Neural cell (in vitro differentiated cells): ENCODE data around the gene SAMD9. TPM values are rescaled to one million over a fixed set of nuclear protein-coding genes. Genes with fewer than 3 reads are reported as not detected.
A peak's percentile ranks its signal among the peaks of the same experiment; 100 is the strongest.
"Not testable (repeated sequence)": the region's sequence is repeated elsewhere in the genome, so short reads cannot be mapped to it uniquely, and the experiment has no call there.

ENCODE experiments used
- H2AFZ ChIP-seq: fragments of 200-600, 300-800 bp; sonication (generic), shearing (Covaris generic); 2 replicates; pipeline ENCODE4 v1.6.0; 2014; ENCODE audit warnings: low read depth, mild to moderate bottlenecking, antibody characterized with exemption, low read length, moderate library complexity
- H3F3A ChIP-seq: fragments of 200-600 bp; shearing (Covaris generic); 2 replicates; pipeline ENCODE4 v1.6.1; 2016; ENCODE audit warnings: mild to moderate bottlenecking, moderate library complexity, mixed read lengths, antibody characterized with exemption, low read length; ENCODE audit not compliant: insufficient read depth, poor library complexity, severe bottlenecking
- H3K27ac ChIP-seq: fragments of 200-600, 300-800 bp; sonication (generic), shearing (Covaris generic); 2 replicates; pipeline ENCODE4 v1.5.1; 2014; ENCODE audit warnings: mild to moderate bottlenecking, low read length, moderate library complexity
- H3K27me3 ChIP-seq: fragments of 300-800, 200-600 bp; sonication (generic), shearing (Covaris generic); 2 replicates; pipeline ENCODE4 v1.6.0; 2014; ENCODE audit warnings: mild to moderate bottlenecking, low read depth, low read length, moderate library complexity; ENCODE audit not compliant: insufficient read depth
- H3K36me3 ChIP-seq: fragments of 300-800, 200-600 bp; sonication (generic), shearing (Covaris generic); 2 replicates; pipeline ENCODE4 v1.5.1; 2014; ENCODE audit warnings: mild to moderate bottlenecking, antibody characterized with exemption, low read length, moderate library complexity; ENCODE audit not compliant: insufficient read depth
- H3K4me2 ChIP-seq: fragments of 300-800, 200-600 bp; sonication (generic), shearing (Covaris generic); 2 replicates; pipeline ENCODE4 v1.6.0; 2014; ENCODE audit warnings: mild to moderate bottlenecking, low read length
- H3K4me3 ChIP-seq: fragments of 300-800, 200-600 bp; sonication (generic), shearing (Covaris generic); 2 replicates; pipeline ENCODE4 v1.5.1; 2014; ENCODE audit warnings: mild to moderate bottlenecking, low read length, moderate library complexity
- H3K79me2 ChIP-seq: fragments of 200-600 bp; shearing (Covaris generic); replicated peaks from 2 replicates; pipeline ENCODE4 v1.6.0; 2014; ENCODE audit warnings: mild to moderate bottlenecking, low read length, moderate library complexity; ENCODE audit not compliant: insufficient read depth
- H3K9ac ChIP-seq: fragments of 300-800, 200-600 bp; sonication (generic), shearing (Covaris generic); 2 replicates; pipeline ENCODE4 v1.6.1; 2016; ENCODE audit warnings: mild to moderate bottlenecking, low read length, mixed read lengths
- H3K9me2 ChIP-seq: fragments of 200-600 bp; shearing (Covaris generic); 2 replicates; pipeline ENCODE4 v1.6.1; 2016; ENCODE audit warnings: mild to moderate bottlenecking, low read length, mixed read lengths; ENCODE audit not compliant: insufficient read depth
- H3K9me3 ChIP-seq: fragments of 200-600, 300-800 bp; sonication (generic), shearing (Covaris generic); 2 replicates; pipeline ENCODE4 v1.6.1; 2016; ENCODE audit warnings: mild to moderate bottlenecking, mixed run types, low read length, moderate library complexity, mixed read lengths
- H4K20me1 ChIP-seq: fragments of 200-600 bp; shearing (Covaris generic); 2 replicates; pipeline ENCODE4 v1.6.1; 2016; ENCODE audit warnings: mild to moderate bottlenecking, mixed run types; ENCODE audit not compliant: insufficient read depth
- CTCF ChIP-seq: fragments of 450-650 bp; IDR thresholded peaks from 2 replicates; pipeline ENCODE4 v1.5.1; 2014; ENCODE audit warnings: antibody characterized with exemption, mild to moderate bottlenecking, moderate library complexity; ENCODE audit not compliant: poor library complexity, severe bottlenecking
- EP300 ChIP-seq: fragments of 450-650 bp; conservative IDR thresholded peaks from 2 replicates; pipeline ENCODE4 v1.6.1; 2014; ENCODE audit warnings: antibody characterized with exemption, mild to moderate bottlenecking, moderate library complexity; ENCODE audit not compliant: poor library complexity, severe bottlenecking
- EZH2 ChIP-seq: fragments of 200-600, 300-800 bp; shearing (Covaris generic), sonication (generic); IDR thresholded peaks from 2 replicates; pipeline ENCODE4 v1.6.1; 2014; ENCODE audit warnings: antibody characterized with exemption, low read length, borderline replicate concordance, mild to moderate bottlenecking; ENCODE audit not compliant: insufficient read depth, poor library complexity, severe bottlenecking
- MXI1 ChIP-seq: fragments of 450-650 bp; conservative IDR thresholded peaks from 2 replicates; pipeline ENCODE4 v1.6.1; 2014; ENCODE audit warnings: antibody characterized with exemption, mild to moderate bottlenecking; ENCODE audit not compliant: poor library complexity, severe bottlenecking
- POLR2AphosphoS5 ChIP-seq: IDR thresholded peaks from 2 replicates; pipeline ENCODE4 v1.6.1; 2012
- RAD21 ChIP-seq: fragments of 450-650 bp; conservative IDR thresholded peaks from 2 replicates; pipeline ENCODE4 v1.6.1; 2014; ENCODE audit warnings: antibody characterized with exemption, mild to moderate bottlenecking, moderate library complexity
- REST ChIP-seq: IDR thresholded peaks from 2 replicates; pipeline ENCODE4 v1.6.1; 2012; ENCODE audit warnings: borderline replicate concordance
- SMC3 ChIP-seq: fragments of 450-650 bp; conservative IDR thresholded peaks from 2 replicates; pipeline ENCODE4 v1.6.1; 2014; ENCODE audit warnings: antibody characterized with exemption, mild to moderate bottlenecking, moderate library complexity; ENCODE audit not compliant: poor library complexity
- TAF1 ChIP-seq: IDR thresholded peaks from 2 replicates; pipeline ENCODE4 v1.6.1; 2012; ENCODE audit warnings: low read depth
- polyA plus RNA-seq: library from polyadenylated mRNA; depleted of rRNA; stranded (reverse); fragments of >200 nt; gene quantifications from 2 replicates; pipeline ENCODE4 v1.2.3, GENCODE V29; 2014

The SAMD9 gene
- polyA plus RNA-seq, 1 donor from 2014 or later = not detected

- Histone ChIP-seq H3K9me2 (no peaks in the 10 kb centered on the region), H3K4me2 (no peak overlapping the region), H3K4me3 (no peak overlapping the region), H3K79me2 (no peaks in the 10 kb centered on the region), H4K20me1 (no peaks in the 10 kb centered on the region), H3K27me3 (no peaks in the 10 kb centered on the region), H3F3A (no peaks in the 10 kb centered on the region), H3K27ac (no peak overlapping the region), H2AFZ (no peak overlapping the region), H3K9me3 (no peaks in the 10 kb centered on the region), H3K36me3 (no peaks in the 10 kb centered on the region), H3K9ac (no peak overlapping the region)
- no peak for TF ChIP-seq EP300
- no peak for TF ChIP-seq CTCF
- TF ChIP-seq RAD21 = no peak
- TF ChIP-seq EZH2 = no peak
- TF ChIP-seq SMC3 = no peak
- TF ChIP-seq REST = no peak
- TF ChIP-seq MXI1 = no peak
- no peak for TF ChIP-seq TAF1
- TF ChIP-seq POLR2AphosphoS5 = no peak
Observed at GRCh38 chr7:93060025-93060424, 57.8 kb downstream of the SAMD9 start.

- not testable (repeated sequence) for H3K9me3 ChIP-seq, H3K27ac ChIP-seq, H4K20me1 ChIP-seq, H3K9me2 ChIP-seq, H3K9ac ChIP-seq, H2AFZ ChIP-seq, H3K36me3 ChIP-seq, H3F3A ChIP-seq, H3K4me3 ChIP-seq, H3K4me2 ChIP-seq, H3K79me2 ChIP-seq, H3K27me3 ChIP-seq
Observed at GRCh38 chr7:93056621-93057020, 61.2 kb downstream of the SAMD9 start.

- Histone ChIP-seq H3F3A (no peaks in the 10 kb centered on the region), H4K20me1 (no peaks in the 10 kb centered on the region), H3K9ac (no peak overlapping the region), H3K9me3 (no peaks in the 10 kb centered on the region), H3K9me2 (no peaks in the 10 kb centered on the region), H3K27ac (no peak overlapping the region), H3K27me3 (no peaks in the 10 kb centered on the region), H2AFZ (no peak overlapping the region), H3K4me2 (no peak overlapping the region), H3K36me3 (no peaks in the 10 kb centered on the region), H3K79me2 (no peaks in the 10 kb centered on the region), H3K4me3 (no peak overlapping the region)
- TF ChIP-seq EZH2 = no peak
- TF ChIP-seq CTCF = peak; percentile 88
- TF ChIP-seq SMC3 = peak; percentile 90
- TF ChIP-seq RAD21 = peak; percentile 90
- TF ChIP-seq REST = no peak
Observed at GRCh38 chr7:93055543-93056107, 62.2 kb downstream of the SAMD9 start.
